Measurements from ENCODE around the gene DAAM1.

GRCh38 chr14:59332727-59333126 is 144.3 kb downstream of the DAAM1 start:
- TF ChIP-seq CTCF (optimal IDR thresholded peaks at IDR 0.05 in 1 of 3, IDR thresholded peaks at IDR 0.05 in 1 of 3, conservative IDR thresholded peaks at IDR 0.05 in 1 of 3; ENCODE audit: extremely low read depth in 1 of 3, insufficient read depth in 2 of 3, low read length in 3 of 3) (no peak), EZH2 (IDR thresholded peaks at IDR 0.05; ENCODE audit: low read length) (no peak)
